Stimulated activated CD4-positive, alpha-beta T cell treated with anti-CD3 and anti-CD28 coated beads, Interleukin-4, amount 100 ng/mL, for 4 hours (primary cell): ENCODE measurements around the gene ZNF655.
A peak's percentile ranks its signal among the peaks of the same experiment; 100 is the strongest.
"Not testable (repeated sequence)": the region's sequence is repeated elsewhere in the genome, so short reads cannot be mapped to it uniquely, and the experiment has no call there.

ENCODE experiments used
- DNase-seq, 2 experiments: peaks; one replicate each; pipeline ENCODE4 v3.0.0-alpha.2; 2020

The ZNF655 gene

GRCh38 chr7:99561737-99562051, 3.3 kb downstream of the ZNF655 start:
- DNase-seq = no peak

GRCh38 chr7:99562114-99562784, 3.8 kb downstream of the ZNF655 start:
- DNase-seq = no peak

DNA sequence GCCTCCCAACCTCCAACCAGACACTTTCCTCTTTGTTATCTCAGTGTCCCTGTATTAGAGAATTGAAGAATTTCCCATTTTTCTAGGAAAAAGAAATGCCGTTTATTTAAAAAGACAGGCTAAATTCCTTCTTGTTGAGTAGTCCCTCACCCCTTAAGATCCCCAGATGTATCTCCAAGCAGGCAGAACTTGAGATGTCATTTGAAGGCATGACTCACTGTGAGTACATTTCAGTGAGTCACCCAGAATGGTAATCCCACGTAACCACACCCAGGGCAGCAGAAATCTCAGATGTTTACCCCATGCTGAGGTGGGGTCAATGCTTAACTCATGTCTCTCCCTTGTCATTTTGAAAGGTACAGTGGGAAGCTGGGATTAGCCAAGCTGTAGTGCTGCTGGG, 4.4 kb downstream of the ZNF655 start:
- peak in 1 of 2 experiments; percentile 53 for DNase-seq

DNA sequence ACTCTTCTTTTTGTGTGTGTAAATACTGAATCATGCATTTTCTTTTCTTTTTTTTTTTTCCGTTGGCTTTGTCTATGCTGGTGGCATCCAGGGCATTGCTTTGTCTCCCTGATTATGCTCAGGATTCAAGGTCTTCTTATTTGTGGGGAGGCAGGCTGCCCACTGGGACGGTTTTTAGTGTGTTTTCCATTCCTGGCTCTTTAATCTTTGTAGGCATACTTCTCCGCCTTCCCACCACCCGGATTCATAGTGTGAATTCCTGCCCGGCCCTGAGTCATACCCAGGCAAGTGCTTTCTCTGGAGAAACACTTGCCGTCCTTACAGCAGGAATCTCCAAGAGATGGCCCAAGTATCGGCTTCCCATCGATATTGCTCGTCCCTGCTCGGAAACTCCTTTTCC, 5.2 kb downstream of the ZNF655 start:
- no peak for DNase-seq

- DNase-seq = not testable (repeated sequence)
These were observed 10.3 kb downstream of the ZNF655 start for GRCh38 chr7:99568770-99569169.

DNA sequence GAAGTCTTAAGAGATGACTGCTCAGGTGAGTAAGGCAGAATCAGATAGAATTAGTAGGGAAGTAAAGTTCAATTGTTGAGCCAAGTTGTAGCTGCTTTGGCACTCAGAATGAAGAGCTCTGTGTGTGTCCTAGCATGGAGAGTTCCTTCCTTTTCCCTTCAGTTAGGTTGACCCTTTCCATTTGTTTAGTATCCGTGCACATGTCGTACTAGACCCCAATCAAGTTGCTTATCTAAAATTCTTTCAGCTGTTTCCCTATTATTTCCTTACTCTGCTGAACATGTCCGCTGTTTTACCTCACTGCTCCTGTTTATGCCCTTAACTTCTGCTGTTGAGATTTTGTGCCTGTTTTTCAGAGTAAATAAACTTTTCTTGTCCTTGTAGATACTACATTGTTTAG, 13.3 kb downstream of the ZNF655 start:
- no peak for DNase-seq

DNA sequence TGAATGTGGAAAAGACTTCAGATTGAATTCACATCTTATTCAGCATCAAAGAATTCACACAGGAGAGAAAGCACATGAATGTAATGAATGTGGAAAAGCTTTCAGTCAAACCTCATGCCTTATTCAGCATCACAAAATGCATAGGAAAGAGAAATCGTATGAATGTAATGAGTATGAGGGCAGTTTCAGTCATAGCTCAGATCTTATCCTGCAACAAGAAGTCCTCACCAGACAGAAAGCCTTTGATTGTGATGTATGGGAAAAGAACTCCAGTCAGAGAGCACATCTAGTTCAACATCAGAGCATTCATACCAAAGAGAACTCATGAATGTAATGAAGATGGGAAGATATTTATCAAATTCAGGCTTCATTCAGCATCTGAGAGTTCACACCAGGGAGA, 14.8 kb downstream of the ZNF655 start:
- DNase-seq = no peak

DNA sequence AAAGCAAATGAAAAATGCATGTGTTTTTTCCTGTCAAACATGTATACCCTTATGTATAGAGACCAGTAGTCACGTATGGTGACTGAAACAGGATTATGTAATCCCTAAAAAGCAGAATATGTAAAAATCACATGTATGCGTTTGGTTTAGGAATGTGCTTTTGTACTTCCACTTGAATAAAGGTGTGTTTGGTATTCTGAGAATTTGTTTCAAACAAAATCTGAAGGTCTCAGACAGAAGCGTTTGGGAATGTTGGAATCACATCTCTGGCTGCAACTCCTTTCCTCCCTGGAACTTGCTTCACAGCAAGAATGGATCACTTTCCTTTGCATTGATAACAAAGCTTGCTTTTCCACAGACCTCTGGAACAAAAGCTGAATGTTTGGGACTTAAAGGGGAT, 17.8 kb downstream of the ZNF655 start:
- no peak for DNase-seq

- no peak for DNase-seq
These were observed 21.0 kb downstream of the ZNF655 start for GRCh38 chr7:99579281-99579955.

GRCh38 chr7:99579956-99580777, 21.7 kb downstream of the ZNF655 start:
- DNase-seq = peak; percentile 52 to 63

DNA sequence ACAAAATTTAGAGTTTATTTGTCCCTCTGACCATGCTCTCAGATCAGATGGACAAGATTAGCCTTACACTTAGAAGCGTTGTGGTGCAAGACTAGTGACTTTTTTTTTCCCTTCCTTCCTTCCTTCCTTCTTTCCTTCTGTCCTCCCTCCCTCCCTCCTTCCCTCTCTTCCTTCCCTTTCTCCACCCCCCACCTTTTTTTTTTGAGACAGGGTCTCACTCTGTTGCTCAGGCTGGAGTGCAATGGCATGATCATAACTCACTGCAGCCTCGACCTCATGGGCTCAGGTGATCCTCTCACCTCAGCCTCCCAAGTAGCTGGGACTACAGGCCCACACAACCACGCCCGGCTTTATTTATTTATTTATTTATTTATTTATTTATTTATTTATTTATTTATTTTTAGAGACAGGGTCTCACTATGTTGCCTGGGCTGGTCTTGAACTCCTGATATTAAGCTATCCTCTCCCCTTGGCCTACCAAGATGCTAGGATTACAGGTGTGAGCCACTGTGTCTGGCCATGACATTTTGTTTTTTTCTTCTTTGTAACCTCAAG, 22.4 kb downstream of the ZNF655 start:
- DNase-seq = not testable (repeated sequence)

DNA sequence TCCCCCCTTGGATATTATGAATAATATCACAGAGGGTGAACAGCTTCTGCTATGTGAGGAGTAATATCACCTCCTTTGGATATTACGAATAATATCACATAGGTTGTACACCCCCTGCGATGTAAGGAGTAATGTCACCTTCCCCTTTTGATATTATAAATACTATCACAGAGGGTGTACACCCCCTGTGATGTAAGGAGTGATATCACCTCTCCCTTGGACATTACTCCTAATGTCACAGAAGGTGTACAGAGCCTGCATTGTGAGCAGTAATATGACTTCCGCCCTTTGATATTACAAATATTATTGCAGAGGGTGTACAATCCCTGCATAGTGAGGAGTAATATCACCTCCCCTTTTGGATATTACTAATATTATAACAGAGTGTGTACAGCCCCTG, 30.4 kb downstream of the ZNF655 start:
- DNase-seq = no peak

- no peak for DNase-seq
These were observed 36.7 kb downstream of the ZNF655 start for GRCh38 chr7:99594948-99595745.

- DNase-seq = no peak
These were observed 38.0 kb downstream of the ZNF655 start for GRCh38 chr7:99596408-99596955.

DNA sequence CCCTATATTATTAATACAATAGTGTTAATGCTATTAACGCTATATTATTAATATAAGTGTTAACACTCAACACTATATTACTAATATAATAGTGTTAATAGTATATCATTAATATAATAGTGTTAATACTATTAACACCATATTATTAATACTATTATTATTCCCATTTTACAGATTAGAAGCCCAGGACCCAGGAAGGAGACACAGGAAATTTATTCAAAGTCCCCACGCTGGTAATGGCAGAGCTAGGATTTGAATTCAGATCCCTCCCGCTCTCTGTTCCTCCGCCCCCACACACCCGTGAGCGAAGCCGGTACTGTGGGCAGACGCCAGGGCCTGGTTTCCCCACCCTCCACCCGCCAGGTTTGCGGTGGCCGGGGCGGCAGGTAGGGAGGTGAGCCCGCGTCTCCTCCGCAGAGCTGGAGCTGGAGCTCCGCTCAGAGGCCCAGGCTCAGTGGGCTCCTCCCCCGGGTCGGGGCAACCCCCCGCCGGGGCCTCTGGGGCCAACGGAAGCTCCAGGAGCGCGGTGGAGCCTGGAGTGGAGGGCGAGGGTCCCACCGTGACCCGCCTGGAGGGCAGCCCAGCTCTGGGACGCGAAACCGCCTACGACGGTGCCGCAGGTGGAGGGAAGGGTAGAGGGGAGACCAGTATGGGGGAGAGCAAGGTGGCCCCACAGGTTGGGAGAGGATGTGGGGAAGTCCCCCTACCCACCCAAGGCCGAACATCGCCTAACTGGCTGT, 39.5 kb downstream of the ZNF655 start, which contains the start of gene TMEM225B:
Gene TMEM225B, plus strand, starts transcription at position 506 of the 740 bp plus-strand sequence. CDS start 6,122 bp downstream, outside the sequence.
- DNase-seq = no peak

GRCh38 chr7:99599836-99600235, 41.4 kb downstream of the ZNF655 start:
- no peak for DNase-seq

DNA sequence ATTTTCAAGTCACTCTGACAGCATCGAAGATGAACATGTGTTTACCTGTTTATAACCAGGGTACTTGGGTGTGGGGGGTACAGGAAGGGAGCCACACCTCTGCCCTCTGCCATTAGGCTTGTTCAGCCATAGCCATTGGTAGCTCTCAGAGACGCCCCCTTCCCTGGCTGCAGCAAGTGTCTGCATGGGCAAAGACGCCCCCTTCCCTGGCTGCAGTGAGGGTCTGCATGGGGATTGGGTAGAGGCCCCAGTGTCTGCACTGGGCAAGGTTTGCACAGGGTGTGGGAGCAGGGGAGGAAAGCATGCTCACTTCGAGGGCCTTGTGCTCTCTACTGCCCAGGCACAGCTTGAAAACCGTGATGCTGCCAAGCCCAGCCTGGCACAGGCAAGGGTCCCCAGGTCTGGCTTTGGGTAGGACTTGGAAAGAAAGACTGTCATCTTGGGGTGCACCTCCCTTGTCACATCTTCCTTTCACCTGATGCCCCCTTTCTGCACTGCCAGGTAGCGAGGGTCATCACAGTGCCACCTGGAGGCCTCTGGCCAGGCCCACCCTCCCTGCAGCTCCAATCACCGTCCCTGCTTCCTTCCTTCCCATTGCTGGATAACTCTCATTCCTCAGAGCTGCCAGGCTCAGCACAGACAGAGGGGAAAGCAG, 43.3 kb downstream of the ZNF655 start:
- DNase-seq = no peak

DNA sequence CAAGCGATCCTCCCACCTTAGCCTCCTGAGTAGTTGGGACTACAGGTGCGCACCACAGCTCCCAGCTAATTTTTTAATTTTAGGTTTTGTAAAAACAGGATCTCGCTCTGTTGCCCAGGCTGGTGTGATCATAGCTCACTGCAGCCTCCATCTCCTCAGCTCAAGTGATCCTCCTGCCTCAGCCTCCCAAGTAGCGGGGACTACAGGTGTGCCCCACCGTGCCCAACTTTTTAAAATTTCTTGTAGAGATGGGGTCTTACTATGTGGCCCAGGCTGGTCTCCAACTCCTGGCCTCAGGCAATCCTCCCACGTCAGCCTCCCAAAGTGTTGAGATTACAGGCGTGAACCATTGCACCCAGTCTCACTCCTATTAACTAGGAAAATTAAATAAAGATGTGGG, 47.1 kb downstream of the ZNF655 start:
- no peak for DNase-seq

DNA sequence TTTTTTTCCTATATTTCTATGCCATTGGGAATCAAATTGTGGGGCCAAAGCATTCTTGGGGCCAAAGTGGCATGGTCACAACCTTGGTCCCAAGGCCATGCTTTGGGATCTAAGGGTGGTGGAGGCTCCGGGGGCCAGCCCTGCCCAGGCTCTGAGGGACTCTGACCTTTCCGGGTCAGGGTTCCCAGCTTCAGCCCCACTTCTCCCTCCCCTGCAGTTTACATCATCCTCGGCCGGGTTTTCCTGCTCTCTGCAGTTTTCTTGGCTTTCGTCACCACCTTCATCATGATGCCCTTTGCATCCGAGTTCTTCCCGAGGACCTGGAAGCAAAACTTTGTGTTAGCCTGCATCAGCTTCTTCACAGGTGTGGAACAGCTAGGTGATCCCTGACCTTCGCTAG, 48.1 kb downstream of the ZNF655 start:
- DNase-seq = no peak

- DNase-seq = no peak
These were observed 49.1 kb downstream of the ZNF655 start for GRCh38 chr7:99607548-99607947.

GRCh38 chr7:99614495-99614894, 56.1 kb downstream of the ZNF655 start:
- no peak for DNase-seq
